Measurements from ENCODE around the gene DCUN1D4.

The DCUN1D4 gene

DNA sequence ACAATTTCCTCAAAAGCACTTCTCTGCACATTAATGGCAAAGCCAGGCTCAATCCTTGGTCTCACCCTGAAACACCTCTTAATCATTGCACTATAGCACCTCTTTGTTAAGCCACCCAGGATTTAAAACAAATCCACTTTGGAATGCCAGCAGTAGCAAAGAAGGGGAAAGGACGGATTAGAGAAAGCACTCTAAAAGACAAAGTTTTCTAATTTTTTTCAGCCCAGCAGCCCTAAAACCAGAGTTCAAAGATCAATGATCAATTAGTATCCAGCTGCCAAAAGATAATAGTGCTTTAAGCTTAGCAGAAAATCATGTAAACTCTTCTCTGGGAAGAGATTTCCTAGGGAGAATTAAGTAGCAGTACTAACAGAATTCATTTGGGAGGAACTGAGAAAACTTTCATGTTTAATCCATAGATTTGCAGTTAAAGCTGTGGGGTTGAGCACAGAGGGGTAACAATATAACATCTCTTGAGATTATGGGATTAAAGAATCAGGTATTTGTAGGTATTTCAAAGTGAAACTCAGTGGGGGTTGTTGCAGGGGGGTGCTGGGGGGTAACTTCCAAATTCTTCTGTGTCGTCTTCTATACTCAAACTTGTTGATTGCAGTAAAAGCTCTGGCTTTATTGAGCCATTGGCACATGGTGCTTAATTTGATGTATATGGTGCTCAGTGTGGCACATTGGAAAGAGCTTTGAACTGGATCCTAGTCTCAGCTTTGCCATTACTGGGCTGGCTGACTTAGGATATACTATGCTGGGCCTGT is 115.4 kb downstream of the DCUN1D4 start:
- DNase-seq (ENCODE audit: low read depth) = peak; percentile 29
- no peak overlapping the region for H3K4me3 ChIP-seq (ENCODE audit: low read length)
- TF ChIP-seq, protein P1, sequence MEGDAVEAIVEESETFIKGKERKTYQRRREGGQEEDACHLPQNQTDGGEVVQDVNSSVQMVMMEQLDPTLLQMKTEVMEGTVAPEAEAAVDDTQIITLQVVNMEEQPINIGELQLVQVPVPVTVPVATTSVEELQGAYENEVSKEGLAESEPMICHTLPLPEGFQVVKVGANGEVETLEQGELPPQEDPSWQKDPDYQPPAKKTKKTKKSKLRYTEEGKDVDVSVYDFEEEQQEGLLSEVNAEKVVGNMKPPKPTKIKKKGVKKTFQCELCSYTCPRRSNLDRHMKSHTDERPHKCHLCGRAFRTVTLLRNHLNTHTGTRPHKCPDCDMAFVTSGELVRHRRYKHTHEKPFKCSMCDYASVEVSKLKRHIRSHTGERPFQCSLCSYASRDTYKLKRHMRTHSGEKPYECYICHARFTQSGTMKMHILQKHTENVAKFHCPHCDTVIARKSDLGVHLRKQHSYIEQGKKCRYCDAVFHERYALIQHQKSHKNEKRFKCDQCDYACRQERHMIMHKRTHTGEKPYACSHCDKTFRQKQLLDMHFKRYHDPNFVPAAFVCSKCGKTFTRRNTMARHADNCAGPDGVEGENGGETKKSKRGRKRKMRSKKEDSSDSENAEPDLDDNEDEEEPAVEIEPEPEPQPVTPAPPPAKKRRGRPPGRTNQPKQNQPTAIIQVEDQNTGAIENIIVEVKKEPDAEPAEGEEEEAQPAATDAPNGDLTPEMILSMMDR (conservative IDR thresholded peaks at IDR 0.05; ENCODE audit: low read depth, low read length) = no peak

DNA sequence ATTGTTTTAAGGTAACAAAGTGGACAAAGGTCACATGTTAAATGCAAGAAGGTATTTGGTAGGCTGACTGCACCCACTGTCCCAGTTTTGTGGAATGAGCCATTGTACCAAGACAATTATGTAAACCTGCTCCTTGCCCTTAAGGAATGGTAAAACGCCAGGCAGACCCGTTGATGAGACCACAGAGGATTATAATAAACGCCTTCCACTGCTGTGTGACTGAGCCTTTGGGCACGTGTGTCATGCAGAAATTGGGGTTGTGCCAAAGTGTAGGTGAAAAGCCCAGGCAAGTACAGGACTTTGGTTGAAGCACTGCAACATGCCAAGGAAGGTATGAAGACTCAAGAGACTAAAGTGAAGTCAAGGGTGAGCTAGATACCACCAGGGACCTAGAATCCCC is 117.5 kb downstream of the DCUN1D4 start:
- DNase-seq (ENCODE audit: low read depth) = peak; percentile 9
- no peak overlapping the region for H3K4me3 ChIP-seq (ENCODE audit: low read length)
- TF ChIP-seq, protein P1 (conservative IDR thresholded peaks at IDR 0.05; ENCODE audit: low read depth, low read length) = no peak

GRCh38 chr4:51963841-51964517 is 121.0 kb downstream of the DCUN1D4 start:
- TF ChIP-seq, protein P1 (conservative IDR thresholded peaks at IDR 0.05; ENCODE audit: low read depth, low read length) = no peak

GRCh38 chr4:51965862-51966261 is 122.9 kb downstream of the DCUN1D4 start:
- TF ChIP-seq, protein P1 (conservative IDR thresholded peaks at IDR 0.05; ENCODE audit: low read depth, low read length) = no peak
- no peak for DNase-seq (ENCODE audit: low read depth)
- H3K4me3 ChIP-seq (ENCODE audit: low read length) = no peak overlapping the region

More at GRCh38 chr4:51963841-51964517, 121.0 kb downstream of the DCUN1D4 start:
- H3K4me3 ChIP-seq (ENCODE audit: low read length) = no peak overlapping the region
- DNase-seq (ENCODE audit: low read depth) = no peak

All from retinal pigment epithelial cell (primary cell).